HEK293 (cell line): ENCODE data around the gene MARCHF3.
A peak's percentile ranks its signal among the peaks of the same experiment; 100 is the strongest.

Source experiments
- CTCF ChIA-PET: fragments of 350-600 bp; formaldehyde crosslinking; extraction: SDS; loops from one replicate; lab custom pipeline; 2021; ENCODE audit warnings: antibody characterized with exemption; lab: Yijun Ruan, JAX
- POLR2A ChIA-PET: fragments of 300-600 bp; formaldehyde crosslinking; extraction: SDS; loops from one replicate; lab custom pipeline; 2020; ENCODE audit warnings: antibody characterized with exemption, inconsistent platforms; lab: Yijun Ruan, JAX
- H3K27ac ChIP-seq: fragments of 200-500 bp; sonication (Bioruptor generic); 2 replicates; pipeline ENCODE4 v1.5.1; 2014; ENCODE audit warnings: low read depth, low read length, control low read depth, inconsistent platforms; ENCODE audit errors: extremely low read depth
- H3K36me3 ChIP-seq, 2 experiments: fragments of 200-500 bp in 1 of 2; sonication (Bioruptor generic) in 1 of 2; 1 replicate in 1 of 2; 2 replicates in 1 of 2; pipeline ENCODE4 v1.5.1; 2014 to 2017; ENCODE audit warnings: inconsistent platforms in 2 of 2, low read length in 2 of 2; ENCODE audit not compliant: control insufficient read depth in 2 of 2, insufficient read depth in 1 of 2
- H3K4me1 ChIP-seq: fragments of 200-500 bp; sonication (Bioruptor generic); 2 replicates; pipeline ENCODE4 v1.5.1; 2014; ENCODE audit warnings: mild to moderate bottlenecking, low read length, inconsistent platforms; ENCODE audit not compliant: control insufficient read depth, insufficient read depth
- H3K4me3 ChIP-seq: 2 replicates; pipeline ENCODE4 v1.5.1; 2011; ENCODE audit warnings: low read depth, mild to moderate bottlenecking, control low read depth, low read length, moderate library complexity
- H3K9me3 ChIP-seq: fragments of 200-500 bp; sonication (Bioruptor generic); 2 replicates; pipeline ENCODE4 v1.5.1; 2014; ENCODE audit warnings: low read depth, low read length, inconsistent platforms; ENCODE audit not compliant: control insufficient read depth, insufficient read depth
- BCL11B ChIP-seq: fragments of 450-650 bp; formaldehyde crosslinking; IDR thresholded peaks from 2 replicates; pipeline ENCODE4 v1.5.1; 2016; ENCODE audit warnings: low read depth, missing biosample characterization, missing genetic modification characterization
- GLIS1 ChIP-seq: fragments of 450-650 bp; formaldehyde crosslinking; IDR thresholded peaks from 2 replicates; pipeline ENCODE4 v1.5.1; 2016; ENCODE audit warnings: missing biosample characterization, missing genetic modification characterization
- MZF1 ChIP-seq: fragments of 450-650 bp; formaldehyde crosslinking; IDR thresholded peaks from 2 replicates; pipeline ENCODE4 v1.5.1; 2017; ENCODE audit warnings: missing biosample characterization, missing genetic modification characterization, borderline replicate concordance
- OSR2 ChIP-seq: fragments of 450-650 bp; formaldehyde crosslinking; IDR thresholded peaks from 2 replicates; pipeline ENCODE4 v1.5.1; 2016; ENCODE audit warnings: missing biosample characterization, missing genetic modification characterization
- PBX3 ChIP-seq: sonication (generic); formaldehyde crosslinking; IDR thresholded peaks from 2 replicates; pipeline ENCODE4 v1.8.1; 2022; ENCODE audit warnings: mild to moderate bottlenecking, moderate library complexity, missing genetic modification reagents
- SCRT1 ChIP-seq: fragments of 450-650 bp; formaldehyde crosslinking; IDR thresholded peaks from 2 replicates; pipeline ENCODE4 v1.5.1; 2016; ENCODE audit warnings: missing biosample characterization, missing genetic modification characterization, borderline replicate concordance
- SCRT2 ChIP-seq: fragments of 450-650 bp; formaldehyde crosslinking; IDR thresholded peaks from 2 replicates; pipeline ENCODE4 v1.5.1; 2016; ENCODE audit warnings: missing biosample characterization, missing genetic modification characterization
- ZBTB7A ChIP-seq: fragments of 450-650 bp; formaldehyde crosslinking; IDR thresholded peaks from 2 replicates; pipeline ENCODE4 v1.5.1; 2016; ENCODE audit warnings: low read depth, missing biosample characterization, missing genetic modification characterization
- ZIC2 ChIP-seq: fragments of 450-650 bp; formaldehyde crosslinking; IDR thresholded peaks from 2 replicates; pipeline ENCODE4 v1.5.1; 2016; ENCODE audit warnings: missing biosample characterization, missing genetic modification characterization
- ZNF175 ChIP-seq: fragments of 450-650 bp; formaldehyde crosslinking; IDR thresholded peaks from 2 replicates; pipeline ENCODE4 v1.5.1; 2016; ENCODE audit warnings: missing biosample characterization, missing genetic modification characterization
- ZNF335 ChIP-seq: fragments of 450-650 bp; formaldehyde crosslinking; conservative IDR thresholded peaks from 2 replicates; pipeline ENCODE4 v1.5.1; 2016; ENCODE audit warnings: missing biosample characterization, missing genetic modification characterization
- ZNF350 ChIP-seq: fragments of 450-650 bp; formaldehyde crosslinking; IDR thresholded peaks from 2 replicates; pipeline ENCODE4 v1.5.0; 2017; ENCODE audit warnings: missing biosample characterization, mild to moderate bottlenecking, missing genetic modification characterization
- ZNF37A ChIP-seq: fragments of 450-650 bp; IDR thresholded peaks from 2 replicates; pipeline ENCODE4 v1.5.1; 2018; ENCODE audit warnings: missing biosample characterization, missing genetic modification characterization
- ZNF449 ChIP-seq: fragments of 450-650 bp; formaldehyde crosslinking; IDR thresholded peaks from 2 replicates; pipeline ENCODE4 v1.5.1; 2017; ENCODE audit warnings: missing biosample characterization, mild to moderate bottlenecking, missing genetic modification characterization, moderate library complexity
- ZNF518A ChIP-seq: fragments of 450-650 bp; formaldehyde crosslinking; conservative IDR thresholded peaks from 2 replicates; pipeline ENCODE4 v1.5.1; 2016; ENCODE audit warnings: low read depth, missing biosample characterization, missing genetic modification characterization
- ZNF585B ChIP-seq: fragments of 450-650 bp; formaldehyde crosslinking; IDR thresholded peaks from 2 replicates; pipeline ENCODE4 v1.5.1; 2016; ENCODE audit warnings: missing biosample characterization, missing genetic modification characterization
- ZNF623 ChIP-seq: fragments of 450-650 bp; formaldehyde crosslinking; IDR thresholded peaks from 2 replicates; pipeline ENCODE4 v1.5.1; 2016; ENCODE audit warnings: missing biosample characterization, missing genetic modification characterization
- ZNF660 ChIP-seq: fragments of 450-650 bp; IDR thresholded peaks from 2 replicates; pipeline ENCODE4 v1.5.1; 2018; ENCODE audit warnings: missing biosample characterization, mild to moderate bottlenecking, missing genetic modification characterization
- ZNF704 ChIP-seq: fragments of 450-650 bp; formaldehyde crosslinking; IDR thresholded peaks from 2 replicates; pipeline ENCODE4 v1.5.1; 2016; ENCODE audit warnings: missing biosample characterization, missing genetic modification characterization
- ZNF768 ChIP-seq: fragments of 450-650 bp; formaldehyde crosslinking; IDR thresholded peaks from 2 replicates; pipeline ENCODE4 v1.5.1; 2018; ENCODE audit warnings: missing biosample characterization, mild to moderate bottlenecking, missing genetic modification characterization
- ZNF777 ChIP-seq: fragments of 450-650 bp; formaldehyde crosslinking; IDR thresholded peaks from 2 replicates; pipeline ENCODE4 v1.5.1; 2017; ENCODE audit warnings: missing biosample characterization, missing genetic modification characterization, borderline replicate concordance

Gene MARCHF3

GRCh38 chr5:127031863-127032232 lies 1.5 kb upstream of the MARCHF3 start (continued):
- TF ChIP-seq ZNF768 (tag by site-specific recombination) = no peak

GRCh38 chr5:127031147-127031862 lies 947 bp upstream of the MARCHF3 start:
- peak overlapping the region; percentile 83 for H3K27ac ChIP-seq
- ChIA-PET CTCF (interaction anchor here (0.7 to 1.4 kb wide), 3 partner anchors 24 to 462 kb away, joined by 3 to 4 read pairs (median 3); no protein-coding TSS in a partner anchor), POLR2A (interaction anchor here (0.6 to 1.8 kb wide), 7 partner anchors 29 to 365 kb away, joined by 3 to 10 read pairs (median 5); no protein-coding TSS in a partner anchor)
- H3K9me3 ChIP-seq = no peaks in the 10 kb centered on the region
- H3K4me3 ChIP-seq = peak overlapping the region; percentile 70
- H3K4me1 ChIP-seq = peaks cover 19% of the 10 kb centered on the region
- no peaks in the 10 kb centered on the region for H3K36me3 ChIP-seq
- TF ChIP-seq BCL11B (tag by site-specific recombination) (no peak), ZNF704 (tag by site-specific recombination) (no peak), ZBTB7A (tag by site-specific recombination) (no peak; the same call in 1 of the 2 replicates), ZNF335 (tag by site-specific recombination) (peak; percentile 38; the same call in 1 of the 2 replicates), SCRT2 (peak; percentile 8; the same call in 1 of the 2 replicates), SCRT1 (tag by site-specific recombination) (peak; percentile 54; the same call in 1 of the 2 replicates), OSR2 (tag by site-specific recombination) (no peak), ZNF449 (peak; percentile 77), ZNF350 (tag by site-specific recombination) (no peak), ZNF37A (no peak), PBX3 (CRISPR knock-in tag) (no peak), ZNF777 (0 out of 2 replicates have a peak, but pooled peaks have one; percentile 41), ZNF660 (tag by site-specific recombination) (no peak), ZNF623 (tag by site-specific recombination) (no peak), MZF1 (tag by site-specific recombination) (no peak), GLIS1 (0 out of 2 replicates have a peak, but pooled peaks have one; percentile 2), ZNF585B (tag by site-specific recombination) (no peak), ZNF175 (tag by site-specific recombination) (no peak), ZIC2 (tag by site-specific recombination) (0 out of 2 replicates have a peak, but pooled peaks have one; percentile 45), ZNF518A (tag by site-specific recombination) (no peak)
